OCI-M1 (cell line): ENCODE results near the gene CNIH4.
A peak's percentile ranks its signal among the peaks of the same experiment; 100 is the strongest.
"Not testable (repeated sequence)": the region's sequence is repeated elsewhere in the genome, so short reads cannot be mapped to it uniquely, and the experiment has no call there.

Experiments used
- DNase-seq: peaks from one replicate; lab custom pipeline; 2025; lab: John Stamatoyannopoulos, UW

Gene CNIH4

GRCh38 chr1:224356685-224357625 is at the start of gene CNIH4:
Gene CNIH4, plus strand, starts transcription at chr1:224356879. Its CDS starts 46 bp downstream, at chr1:224356925.
- peak; percentile 98 for DNase-seq

- DNase-seq: no peak
Measured at GRCh38 chr1:224308064-224308463, 48.6 kb upstream of the CNIH4 start.

GRCh38 chr1:224311503-224311902 is 45.2 kb upstream of the CNIH4 start:
- DNase-seq: not testable (repeated sequence)

GRCh38 chr1:224312025-224312424 is 44.7 kb upstream of the CNIH4 start:
- no peak for DNase-seq

GRCh38 chr1:224317383-224318045 is 39.2 kb upstream of the CNIH4 start:
- DNase-seq: no peak

- no peak for DNase-seq
Measured at GRCh38 chr1:224321706-224322105, 35.0 kb upstream of the CNIH4 start.

GRCh38 chr1:224325959-224326358 is 30.7 kb upstream of the CNIH4 start:
- DNase-seq: no peak

- DNase-seq: no peak
Measured at GRCh38 chr1:224328644-224329043, 28.0 kb upstream of the CNIH4 start.

- peak; percentile 60 for DNase-seq
Measured at GRCh38 chr1:224329484-224329841, 27.2 kb upstream of the CNIH4 start.

- DNase-seq: peak; percentile 97
Measured at GRCh38 chr1:224329842-224330753, 26.6 kb upstream of the CNIH4 start, which contains the start of gene NVL. Gene NVL, minus strand, starts transcription at chr1:224330172. Its CDS starts 45 bp downstream, at chr1:224330127.

GRCh38 chr1:224331326-224331725 is 25.4 kb upstream of the CNIH4 start:
- DNase-seq: peak; percentile 37

- no peak for DNase-seq
Measured at GRCh38 chr1:224331824-224332223, 24.9 kb upstream of the CNIH4 start.

GRCh38 chr1:224333309-224333926 is 23.3 kb upstream of the CNIH4 start:
- peak; percentile 94 for DNase-seq

- DNase-seq: peak; percentile 71
Measured at GRCh38 chr1:224333939-224334786, 22.5 kb upstream of the CNIH4 start.

- DNase-seq: peak; percentile 30
Measured at GRCh38 chr1:224338150-224338838, 18.4 kb upstream of the CNIH4 start.

GRCh38 chr1:224339442-224340033 is 17.1 kb upstream of the CNIH4 start:
- no peak for DNase-seq

GRCh38 chr1:224340453-224341384 is 16.0 kb upstream of the CNIH4 start:
- peak; percentile 58 for DNase-seq

GRCh38 chr1:224343679-224344078 is 13.0 kb upstream of the CNIH4 start:
- DNase-seq: peak; percentile 50
